WERI-Rb-1 (cell line): Measurements from ENCODE around the gene ERFL.

Experiments
- DNase-seq: peaks from one replicate; pipeline ENCODE4 v3.0.0-alpha.2; 2020
- H3K27ac ChIP-seq: fragments of 250-450 bp; sonication (Bioruptor Pico); 2 replicates; pipeline ENCODE4 v1.5.1; 2020; ENCODE audit warnings: mild to moderate bottlenecking, moderate library complexity
- H3K27me3 ChIP-seq: fragments of 250-450 bp; sonication (Bioruptor Pico); 2 replicates; pipeline ENCODE4 v1.5.1; 2021; ENCODE audit warnings: mild to moderate bottlenecking, low read depth, moderate library complexity; ENCODE audit not compliant: insufficient read depth, severe bottlenecking
- H3K36me3 ChIP-seq: fragments of 250-450 bp; sonication (Bioruptor Pico); 2 replicates; pipeline ENCODE4 v1.5.1; 2020; ENCODE audit warnings: mild to moderate bottlenecking, moderate library complexity
- H3K4me3 ChIP-seq: 2 replicates; pipeline ENCODE4 v1.5.1; 2011; ENCODE audit warnings: low read depth, mild to moderate bottlenecking, control low read depth, low read length
- H3K9me3 ChIP-seq: fragments of 250-450 bp; sonication (Bioruptor Pico); 2 replicates; pipeline ENCODE4 v1.5.1; 2021; ENCODE audit warnings: mild to moderate bottlenecking, moderate library complexity; ENCODE audit not compliant: severe bottlenecking
- CTCF ChIP-seq: IDR thresholded peaks from 2 replicates; pipeline ENCODE4 v1.5.1; 2011; ENCODE audit warnings: low read depth, mild to moderate bottlenecking, control low read depth, inconsistent platforms, low read length

Gene ERFL

GRCh38 chr19:41923045-41923788, 5.0 kb downstream of the ERFL start:
- no peaks in the 10 kb centered on the region for H3K9me3 ChIP-seq
- H3K4me3 ChIP-seq: no peak overlapping the region
- H3K27me3 ChIP-seq: peaks cover 43% of the 10 kb centered on the region
- DNase-seq: no peak
- no peak for TF ChIP-seq CTCF
- no peaks in the 10 kb centered on the region for H3K36me3 ChIP-seq
- H3K27ac ChIP-seq: no peak overlapping the region

GRCh38 chr19:41922585-41922984, 5.7 kb downstream of the ERFL start:
- no peaks in the 10 kb centered on the region for H3K9me3 ChIP-seq
- no peak for TF ChIP-seq CTCF
- DNase-seq: no peak
- no peaks in the 10 kb centered on the region for H3K36me3 ChIP-seq
- H3K27me3 ChIP-seq: peaks cover 42% of the 10 kb centered on the region
- no peak overlapping the region for H3K27ac ChIP-seq
- H3K4me3 ChIP-seq: no peak overlapping the region

- Histone ChIP-seq H3K27me3 (peaks cover 35% of the 10 kb centered on the region), H3K36me3 (no peaks in the 10 kb centered on the region), H3K4me3 (no peak overlapping the region), H3K27ac (no peak overlapping the region), H3K9me3 (no peaks in the 10 kb centered on the region)
- no peak for DNase-seq
- no peak for TF ChIP-seq CTCF
These were observed 6.4 kb downstream of the ERFL start for GRCh38 chr19:41921577-41922576.

- no peak for DNase-seq
- Histone ChIP-seq H3K27me3 (peaks cover 31% of the 10 kb centered on the region), H3K4me3 (no peak overlapping the region), H3K27ac (no peak overlapping the region), H3K9me3 (no peaks in the 10 kb centered on the region), H3K36me3 (no peaks in the 10 kb centered on the region)
- no peak for TF ChIP-seq CTCF
These were observed 7.2 kb downstream of the ERFL start for GRCh38 chr19:41920882-41921576.

- DNase-seq: no peak
- Histone ChIP-seq H3K36me3 (no peaks in the 10 kb centered on the region), H3K27ac (no peak overlapping the region), H3K9me3 (no peaks in the 10 kb centered on the region), H3K4me3 (no peak overlapping the region), H3K27me3 (peaks cover 29% of the 10 kb centered on the region)
- no peak for TF ChIP-seq CTCF
These were observed 8.1 kb downstream of the ERFL start for GRCh38 chr19:41919948-41920712.
